Measurements from ENCODE around the gene PAPPA2.

The PAPPA2 gene

DNA sequence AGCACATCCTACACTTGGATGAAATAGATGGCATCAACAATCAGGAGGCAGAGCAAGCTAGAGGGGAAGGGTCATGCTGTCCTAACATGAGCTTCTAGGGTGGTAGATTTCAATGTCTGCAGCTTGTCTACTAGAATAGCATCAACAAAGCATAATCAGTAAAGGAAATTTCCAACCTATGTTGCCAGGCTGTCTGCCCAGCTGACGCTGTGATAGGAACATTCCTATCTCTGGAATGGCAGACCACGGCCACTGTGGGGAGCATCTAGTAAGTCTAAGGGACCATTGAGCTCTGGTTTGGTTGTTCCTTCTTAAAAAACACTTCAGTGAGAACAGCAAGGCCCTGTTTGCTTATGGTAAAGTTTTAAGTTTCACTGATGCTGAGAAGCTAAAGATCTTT lies 206.8 kb downstream of the PAPPA2 start:
- no peaks in the 10 kb centered on the region for H3K9me3 ChIP-seq (replicated peaks; ENCODE audit: insufficient read depth, low read length)
- H3F3A ChIP-seq (ENCODE audit: insufficient read depth, low read length) = no peaks in the 10 kb centered on the region
- H3K9me2 ChIP-seq (replicated peaks; ENCODE audit: insufficient read depth, low read length) = no peaks in the 10 kb centered on the region
- H2AFZ ChIP-seq (ENCODE audit: low read length) = no peak overlapping the region
- H3K9ac ChIP-seq (ENCODE audit: low read length) = no peak overlapping the region
- H3K4me2 ChIP-seq (ENCODE audit: low read depth, low read length) = no peak overlapping the region
- no peaks in the 10 kb centered on the region for H3K79me2 ChIP-seq (ENCODE audit: low read length)
- no peak for DNase-seq
- H3K36me3 ChIP-seq (replicated peaks; ENCODE audit: insufficient read depth, low read length) = no peaks in the 10 kb centered on the region
- H4K20me1 ChIP-seq (ENCODE audit: insufficient read depth, low read length) = no peaks in the 10 kb centered on the region
- H3K27me3 ChIP-seq (replicated peaks; ENCODE audit: insufficient read depth, low read length) = no peaks in the 10 kb centered on the region
- no peak overlapping the region for H3K4me3 ChIP-seq (ENCODE audit: low read length)
- no peaks in the 10 kb centered on the region for H3K4me1 ChIP-seq (ENCODE audit: low read length)
- TF ChIP-seq EZH2phosphoT487 (IDR thresholded peaks at IDR 0.05; ENCODE audit: low read length) (no peak), EZH2 (optimal IDR thresholded peaks at IDR 0.05; ENCODE audit: low read depth, low read length) (no peak)
- TF ChIP-seq, protein P1, sequence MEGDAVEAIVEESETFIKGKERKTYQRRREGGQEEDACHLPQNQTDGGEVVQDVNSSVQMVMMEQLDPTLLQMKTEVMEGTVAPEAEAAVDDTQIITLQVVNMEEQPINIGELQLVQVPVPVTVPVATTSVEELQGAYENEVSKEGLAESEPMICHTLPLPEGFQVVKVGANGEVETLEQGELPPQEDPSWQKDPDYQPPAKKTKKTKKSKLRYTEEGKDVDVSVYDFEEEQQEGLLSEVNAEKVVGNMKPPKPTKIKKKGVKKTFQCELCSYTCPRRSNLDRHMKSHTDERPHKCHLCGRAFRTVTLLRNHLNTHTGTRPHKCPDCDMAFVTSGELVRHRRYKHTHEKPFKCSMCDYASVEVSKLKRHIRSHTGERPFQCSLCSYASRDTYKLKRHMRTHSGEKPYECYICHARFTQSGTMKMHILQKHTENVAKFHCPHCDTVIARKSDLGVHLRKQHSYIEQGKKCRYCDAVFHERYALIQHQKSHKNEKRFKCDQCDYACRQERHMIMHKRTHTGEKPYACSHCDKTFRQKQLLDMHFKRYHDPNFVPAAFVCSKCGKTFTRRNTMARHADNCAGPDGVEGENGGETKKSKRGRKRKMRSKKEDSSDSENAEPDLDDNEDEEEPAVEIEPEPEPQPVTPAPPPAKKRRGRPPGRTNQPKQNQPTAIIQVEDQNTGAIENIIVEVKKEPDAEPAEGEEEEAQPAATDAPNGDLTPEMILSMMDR (IDR thresholded peaks at IDR 0.05; ENCODE audit: low read length) = no peak
- H3K27ac ChIP-seq (ENCODE audit: low read length) = no peak overlapping the region

DNA sequence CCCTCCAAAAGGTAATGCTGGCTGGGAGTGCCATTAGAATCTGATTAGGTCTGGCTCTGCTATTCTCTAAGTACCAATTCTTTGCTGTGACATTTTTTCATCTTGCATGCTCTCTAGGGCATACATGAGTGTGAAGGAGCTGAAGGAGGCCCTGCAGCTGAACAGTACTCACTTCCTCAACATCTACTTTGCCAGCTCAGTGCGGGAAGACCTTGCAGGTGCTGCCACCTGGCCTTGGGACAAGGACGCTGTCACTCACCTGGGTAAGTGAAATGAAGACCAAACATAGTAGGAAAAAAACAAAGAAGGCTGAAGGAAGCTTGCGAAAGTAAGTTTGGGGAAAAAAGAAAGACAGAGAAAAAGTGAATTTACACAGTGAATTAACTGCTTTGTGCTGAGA lies 207.9 kb downstream of the PAPPA2 start:
- DNase-seq = no peak
- no peaks in the 10 kb centered on the region for H3K27me3 ChIP-seq (replicated peaks; ENCODE audit: insufficient read depth, low read length)
- H3K4me3 ChIP-seq (ENCODE audit: low read length) = no peak overlapping the region

DNA sequence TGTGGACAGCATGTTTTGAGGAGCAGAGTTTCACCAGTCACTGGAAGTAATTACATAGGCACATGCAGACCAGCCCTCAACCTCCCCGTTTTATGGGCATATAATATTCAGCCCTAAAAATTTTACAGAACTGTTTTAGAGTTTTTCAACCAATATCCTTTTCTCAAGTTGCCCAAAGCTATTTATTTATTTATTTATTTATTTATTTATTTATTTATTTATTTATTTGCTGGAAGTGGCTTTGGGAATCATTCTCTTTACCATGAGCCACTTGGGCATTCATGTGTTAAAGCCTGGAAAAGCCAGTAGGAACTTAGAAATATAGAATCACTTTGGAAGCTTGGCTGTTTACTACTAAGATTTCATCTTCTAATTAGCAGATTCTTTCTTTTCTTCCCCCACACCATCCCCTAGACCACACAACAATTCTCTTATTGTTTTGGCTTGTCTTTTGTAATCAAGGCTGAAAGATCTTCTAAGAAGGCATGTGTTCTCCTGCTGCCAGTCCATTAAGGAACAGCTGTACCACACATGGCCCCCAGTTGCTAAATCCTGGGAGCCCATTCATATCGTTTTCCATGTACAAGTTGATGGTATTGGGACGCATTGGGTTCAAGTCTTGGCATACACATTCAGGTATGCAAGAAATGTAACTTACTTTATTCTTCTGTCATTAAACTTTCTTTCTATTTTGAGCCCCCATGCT lies 220.0 kb downstream of the PAPPA2 start:
- Histone ChIP-seq H4K20me1 (ENCODE audit: insufficient read depth, low read length) (no peaks in the 10 kb centered on the region), H3K4me3 (ENCODE audit: low read length) (no peak overlapping the region), H3K4me2 (ENCODE audit: low read depth, low read length) (no peak overlapping the region), H3K9me3 (replicated peaks; ENCODE audit: insufficient read depth, low read length) (no peaks in the 10 kb centered on the region), H3K9ac (ENCODE audit: low read length) (no peak overlapping the region), H3K4me1 (ENCODE audit: low read length) (no peaks in the 10 kb centered on the region), H3F3A (ENCODE audit: insufficient read depth, low read length) (no peaks in the 10 kb centered on the region), H2AFZ (ENCODE audit: low read length) (no peak overlapping the region), H3K27me3 (replicated peaks; ENCODE audit: insufficient read depth, low read length) (no peaks in the 10 kb centered on the region), H3K36me3 (replicated peaks; ENCODE audit: insufficient read depth, low read length) (no peaks in the 10 kb centered on the region), H3K9me2 (replicated peaks; ENCODE audit: insufficient read depth, low read length) (no peaks in the 10 kb centered on the region), H3K27ac (ENCODE audit: low read length) (no peak overlapping the region), H3K79me2 (ENCODE audit: low read length) (no peaks in the 10 kb centered on the region)
- no peak for TF ChIP-seq EZH2phosphoT487 (IDR thresholded peaks at IDR 0.05; ENCODE audit: low read length)
- TF ChIP-seq EZH2 (optimal IDR thresholded peaks at IDR 0.05; ENCODE audit: low read depth, low read length) = no peak
- TF ChIP-seq, protein P1 (IDR thresholded peaks at IDR 0.05; ENCODE audit: low read length) = no peak
- DNase-seq = no peak

More for the DNA sequence above, 207.9 kb downstream of the PAPPA2 start:
- H4K20me1 ChIP-seq (ENCODE audit: insufficient read depth, low read length) = no peaks in the 10 kb centered on the region
- no peaks in the 10 kb centered on the region for H3F3A ChIP-seq (ENCODE audit: insufficient read depth, low read length)
- no peak overlapping the region for H3K27ac ChIP-seq (ENCODE audit: low read length)
- H3K4me1 ChIP-seq (ENCODE audit: low read length) = no peaks in the 10 kb centered on the region
- no peak overlapping the region for H3K4me2 ChIP-seq (ENCODE audit: low read depth, low read length)
- TF ChIP-seq EZH2phosphoT487 (IDR thresholded peaks at IDR 0.05; ENCODE audit: low read length) (no peak), EZH2 (optimal IDR thresholded peaks at IDR 0.05; ENCODE audit: low read depth, low read length) (no peak)
- TF ChIP-seq, protein P1 (IDR thresholded peaks at IDR 0.05; ENCODE audit: low read length) = no peak
- H2AFZ ChIP-seq (ENCODE audit: low read length) = no peak overlapping the region
- no peak overlapping the region for H3K9ac ChIP-seq (ENCODE audit: low read length)
- no peaks in the 10 kb centered on the region for H3K36me3 ChIP-seq (replicated peaks; ENCODE audit: insufficient read depth, low read length)
- H3K79me2 ChIP-seq (ENCODE audit: low read length) = no peaks in the 10 kb centered on the region
- no peaks in the 10 kb centered on the region for H3K9me2 ChIP-seq (replicated peaks; ENCODE audit: insufficient read depth, low read length)
- no peaks in the 10 kb centered on the region for H3K9me3 ChIP-seq (replicated peaks; ENCODE audit: insufficient read depth, low read length)

Measured in MM.1S (cell line).